Activated T-cell treated with anti-CD3 and anti-CD28 coated beads, Interleukin-2, amount 50 U/mL, for 24 hours (primary cell): Measurements from ENCODE around the gene SERTAD2.

Source experiments
- DNase-seq: peaks from one replicate; pipeline ENCODE4 v3.0.0-alpha.2; 2020
- H3K27ac Mint-ChIP-seq: 2 replicates; pipeline ENCODE4 v1.8.0; 2020; ENCODE audit warnings: mild to moderate bottlenecking, mixed read lengths
- H3K27me3 Mint-ChIP-seq: 2 replicates; pipeline ENCODE4 v1.8.0; 2020; ENCODE audit warnings: mixed read lengths
- H3K36me3 Mint-ChIP-seq: 2 replicates; pipeline ENCODE4 v1.8.0; 2020; ENCODE audit warnings: low read depth, mixed read lengths
- H3K4me1 Mint-ChIP-seq: 2 replicates; pipeline ENCODE4 v1.8.0; 2020; ENCODE audit warnings: low read depth, mixed read lengths
- H3K4me3 Mint-ChIP-seq: 2 replicates; pipeline ENCODE4 v1.8.0; 2020; ENCODE audit warnings: mild to moderate bottlenecking, moderate library complexity, mixed read lengths
- H3K9me3 Mint-ChIP-seq: 2 replicates; pipeline ENCODE4 v1.8.0; 2020; ENCODE audit warnings: mixed read lengths

Gene SERTAD2

DNA sequence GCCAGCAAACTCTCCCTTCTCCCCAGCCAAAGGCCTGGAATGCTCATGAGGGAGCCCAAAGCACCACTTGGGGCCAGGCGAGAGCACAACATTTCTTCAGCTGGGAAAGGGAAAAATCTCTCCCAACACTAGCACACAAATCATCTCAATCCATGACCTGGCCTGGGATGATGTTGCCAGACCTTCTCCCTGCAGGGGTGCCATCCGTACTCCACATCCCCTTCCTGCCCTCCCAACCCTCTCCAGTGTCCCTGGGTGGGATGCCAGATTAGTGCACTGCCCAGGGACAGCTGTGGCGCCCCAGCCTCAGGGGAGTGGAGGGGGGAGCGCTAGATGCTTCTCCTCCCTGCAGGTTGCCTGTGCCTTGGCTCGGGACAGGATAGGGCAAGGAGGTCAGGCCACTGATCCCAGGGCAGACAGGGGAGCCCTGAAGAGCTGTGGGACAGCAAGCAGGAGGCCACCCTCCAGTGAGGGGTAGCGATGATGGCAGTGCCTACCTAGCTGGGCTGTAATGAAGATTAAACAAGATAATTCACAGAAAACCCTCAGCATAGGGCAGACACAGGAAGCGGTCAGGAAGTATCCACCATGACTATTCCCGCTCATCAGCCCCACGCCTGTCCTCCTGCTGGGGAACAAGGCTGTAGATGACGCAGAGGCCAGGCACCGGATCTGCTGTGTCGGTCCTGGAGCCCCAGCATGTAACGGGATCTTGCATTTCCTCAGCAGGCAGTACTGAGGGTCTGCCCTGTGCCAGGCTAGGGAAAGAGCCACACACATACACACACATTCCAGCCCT is 31.1 kb downstream of the SERTAD2 start:
- no peaks in the 10 kb centered on the region for H3K9me3 Mint-ChIP-seq
- H3K27me3 Mint-ChIP-seq = no peaks in the 10 kb centered on the region
- no peak overlapping the region for H3K4me3 Mint-ChIP-seq
- H3K27ac Mint-ChIP-seq = no peak overlapping the region
- no peaks in the 10 kb centered on the region for H3K4me1 Mint-ChIP-seq
- H3K36me3 Mint-ChIP-seq = no peaks in the 10 kb centered on the region
- peak; percentile 22 for DNase-seq

DNA sequence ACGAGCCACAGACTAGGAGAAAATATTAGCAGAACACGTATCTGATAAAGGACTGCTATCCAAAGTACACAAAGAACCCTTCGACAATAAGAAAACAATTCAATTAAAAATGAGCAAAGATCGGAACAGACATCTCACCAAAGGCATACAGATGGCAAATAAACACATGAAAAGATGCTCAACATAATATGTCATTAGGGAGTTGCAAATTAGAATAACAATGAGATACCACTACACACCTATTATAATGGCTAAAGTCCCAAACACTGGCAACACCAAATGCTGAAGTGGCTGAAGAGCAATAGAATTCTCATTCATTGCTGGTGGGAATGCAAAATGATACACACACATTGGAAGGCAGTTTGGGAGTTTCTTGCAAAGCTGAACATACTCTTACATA is 33.1 kb downstream of the SERTAD2 start:
- Mint-ChIP-seq H3K9me3 (no peaks in the 10 kb centered on the region), H3K36me3 (no peaks in the 10 kb centered on the region), H3K4me1 (no peaks in the 10 kb centered on the region), H3K27me3 (no peaks in the 10 kb centered on the region), H3K4me3 (no peak overlapping the region), H3K27ac (no peak overlapping the region)
- DNase-seq = no peak

DNA sequence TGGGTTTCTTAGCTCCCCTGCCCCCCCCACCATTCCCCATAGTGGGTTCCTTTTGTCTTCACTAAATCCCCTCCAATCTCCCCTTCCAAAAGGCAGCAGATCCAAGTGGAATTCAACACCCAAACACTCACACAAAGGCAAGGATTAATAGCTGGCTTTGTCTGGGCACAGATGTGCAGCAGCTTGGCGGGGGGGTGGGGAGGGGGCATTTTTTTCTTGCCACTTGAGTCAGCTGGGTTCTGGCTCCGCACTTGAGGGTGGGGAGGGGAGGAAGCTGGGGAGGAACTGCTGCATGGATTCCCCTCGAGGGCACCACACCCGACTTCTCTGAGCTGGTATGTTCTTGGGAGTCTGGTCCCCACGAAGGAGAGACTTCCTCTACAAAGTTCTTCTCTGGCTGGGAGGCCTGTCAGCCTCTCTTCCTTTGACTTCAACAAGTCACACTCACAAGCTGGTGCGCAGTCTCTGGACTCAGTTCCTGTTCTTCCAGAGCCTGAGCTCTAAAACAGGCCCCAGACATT is 36.0 kb downstream of the SERTAD2 start:
- H3K9me3 Mint-ChIP-seq = no peaks in the 10 kb centered on the region
- H3K4me1 Mint-ChIP-seq = no peaks in the 10 kb centered on the region
- no peak overlapping the region for H3K27ac Mint-ChIP-seq

DNA sequence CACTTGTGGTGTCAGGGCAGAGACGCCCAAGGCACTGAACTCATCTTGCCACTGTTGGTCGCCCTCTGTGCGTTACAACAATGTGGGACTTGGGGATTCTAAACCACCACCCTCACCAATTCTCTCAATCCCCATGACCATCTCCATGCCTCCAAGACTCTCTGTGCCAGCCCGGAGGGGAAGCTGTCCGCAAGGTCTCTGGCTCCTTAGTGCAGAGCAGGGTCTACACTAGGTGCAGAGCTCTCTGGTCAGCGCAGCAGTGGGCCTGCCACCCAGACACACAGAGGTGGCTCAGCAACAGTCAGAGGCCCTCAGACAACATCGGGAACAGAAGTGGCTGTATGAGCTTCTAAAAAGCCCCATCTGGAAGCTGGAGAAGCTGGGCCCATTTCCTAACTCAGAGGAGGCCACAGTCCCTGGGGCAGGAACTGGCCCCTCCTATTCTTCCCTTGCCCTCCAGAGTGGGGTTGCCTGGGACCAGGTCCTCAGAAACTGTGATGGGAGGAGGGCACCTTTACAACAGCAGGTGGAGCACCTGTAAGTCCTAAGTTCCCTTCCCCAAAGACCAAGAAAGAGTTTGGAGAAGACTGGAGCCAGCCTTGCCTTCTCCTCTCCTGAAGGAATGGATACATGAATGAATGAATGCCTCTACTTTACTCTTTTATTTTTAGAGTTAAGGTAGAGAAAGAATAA is 37.7 kb downstream of the SERTAD2 start:
- DNase-seq = no peak
- H3K27me3 Mint-ChIP-seq = no peaks in the 10 kb centered on the region
- no peaks in the 10 kb centered on the region for H3K9me3 Mint-ChIP-seq
- H3K4me3 Mint-ChIP-seq = no peak overlapping the region
- H3K36me3 Mint-ChIP-seq = no peaks in the 10 kb centered on the region
- H3K27ac Mint-ChIP-seq = no peak overlapping the region
- no peaks in the 10 kb centered on the region for H3K4me1 Mint-ChIP-seq

More for the DNA sequence above, 36.0 kb downstream of the SERTAD2 start:
- Mint-ChIP-seq H3K4me3 (no peak overlapping the region), H3K36me3 (no peaks in the 10 kb centered on the region), H3K27me3 (no peaks in the 10 kb centered on the region)
- DNase-seq = peak; percentile 24

DNA sequence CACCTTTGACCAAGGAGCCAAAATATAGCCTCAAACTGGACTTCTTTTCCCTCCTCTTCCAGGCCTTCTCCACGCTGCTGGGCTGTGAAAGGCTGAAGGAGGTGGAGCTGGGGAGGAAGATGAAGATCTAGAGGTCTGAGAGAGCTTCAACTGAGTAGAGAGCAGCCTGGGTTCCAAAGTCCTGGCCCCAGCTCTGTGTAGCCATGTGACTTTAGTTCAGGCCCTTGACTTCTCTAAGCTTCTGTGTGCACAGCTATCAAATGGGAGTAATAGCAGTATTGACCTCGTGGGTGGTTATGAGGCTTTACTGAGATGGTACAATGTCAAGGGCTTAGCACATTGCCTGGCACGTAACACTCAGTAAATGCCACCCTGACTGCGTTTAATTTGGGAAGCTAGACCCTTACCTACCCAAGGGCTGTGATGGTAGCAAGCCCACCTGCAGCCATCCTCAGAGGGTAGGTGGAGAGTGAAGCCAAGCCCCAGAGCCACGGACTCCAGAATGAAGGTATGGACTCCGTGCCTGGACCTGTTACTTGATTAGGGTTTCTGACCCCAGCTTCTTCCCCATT is 38.4 kb downstream of the SERTAD2 start:
- no peak for DNase-seq
- H3K4me3 Mint-ChIP-seq = no peak overlapping the region
- H3K9me3 Mint-ChIP-seq = no peaks in the 10 kb centered on the region
- H3K36me3 Mint-ChIP-seq = no peaks in the 10 kb centered on the region
- no peaks in the 10 kb centered on the region for H3K27me3 Mint-ChIP-seq
- H3K27ac Mint-ChIP-seq = no peak overlapping the region
- H3K4me1 Mint-ChIP-seq = no peaks in the 10 kb centered on the region

DNA sequence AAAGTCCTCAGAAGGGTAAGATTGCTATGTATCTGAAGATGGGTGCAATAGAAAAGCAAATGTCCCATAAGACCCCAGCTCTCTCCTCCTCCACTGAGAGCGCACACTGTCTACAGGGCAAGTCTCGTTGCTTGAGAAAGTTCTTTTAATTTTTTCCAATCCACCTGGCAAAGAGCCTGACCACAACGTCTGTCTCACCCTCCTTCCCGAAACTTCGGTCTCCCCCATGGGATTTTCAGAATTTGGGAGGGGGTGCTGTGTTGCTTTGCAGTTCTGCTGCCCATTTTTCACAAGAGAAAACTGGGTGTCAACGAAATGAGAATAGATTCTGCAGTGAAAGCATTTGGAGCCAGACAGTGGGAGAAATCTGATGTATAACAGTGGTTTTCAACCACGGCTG is 40.4 kb downstream of the SERTAD2 start:
- DNase-seq = no peak
- no peak overlapping the region for H3K27ac Mint-ChIP-seq
- H3K4me1 Mint-ChIP-seq = peaks cover 4% of the 10 kb centered on the region

DNA sequence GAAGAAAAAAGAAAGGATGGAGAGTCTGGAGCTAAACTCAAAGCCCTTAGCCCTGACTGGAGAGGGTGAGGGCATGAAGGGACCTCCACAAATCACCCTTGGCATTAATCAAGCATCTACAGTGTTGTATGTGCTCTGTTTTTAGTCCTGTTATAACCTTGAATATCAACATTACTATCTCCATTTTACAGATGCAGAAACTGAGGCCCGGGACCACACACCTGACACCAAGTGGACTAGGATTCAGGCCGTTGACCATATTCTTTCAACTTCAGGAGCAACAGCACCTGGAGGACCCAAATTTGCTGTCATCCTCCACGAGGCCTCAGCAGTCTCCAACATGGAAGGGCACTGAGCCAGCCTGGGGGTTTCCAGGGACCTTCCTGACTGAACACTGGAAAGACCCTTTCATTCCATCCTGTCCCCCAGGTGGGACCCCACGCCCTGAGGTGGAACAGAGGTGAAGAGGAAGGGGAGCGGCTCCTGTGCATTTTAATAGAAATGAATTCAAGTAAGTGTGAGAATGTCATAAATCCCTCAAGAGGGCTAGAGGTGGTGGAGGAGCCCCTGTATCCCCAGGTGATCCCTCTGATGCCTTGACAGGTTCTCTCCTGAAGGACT is 41.0 kb downstream of the SERTAD2 start:
- Mint-ChIP-seq H3K27me3 (no peaks in the 10 kb centered on the region), H3K4me3 (no peak overlapping the region)

More for the DNA sequence above, 40.4 kb downstream of the SERTAD2 start:
- Mint-ChIP-seq H3K9me3 (no peaks in the 10 kb centered on the region), H3K4me3 (no peak overlapping the region), H3K36me3 (no peaks in the 10 kb centered on the region), H3K27me3 (no peaks in the 10 kb centered on the region)

DNA sequence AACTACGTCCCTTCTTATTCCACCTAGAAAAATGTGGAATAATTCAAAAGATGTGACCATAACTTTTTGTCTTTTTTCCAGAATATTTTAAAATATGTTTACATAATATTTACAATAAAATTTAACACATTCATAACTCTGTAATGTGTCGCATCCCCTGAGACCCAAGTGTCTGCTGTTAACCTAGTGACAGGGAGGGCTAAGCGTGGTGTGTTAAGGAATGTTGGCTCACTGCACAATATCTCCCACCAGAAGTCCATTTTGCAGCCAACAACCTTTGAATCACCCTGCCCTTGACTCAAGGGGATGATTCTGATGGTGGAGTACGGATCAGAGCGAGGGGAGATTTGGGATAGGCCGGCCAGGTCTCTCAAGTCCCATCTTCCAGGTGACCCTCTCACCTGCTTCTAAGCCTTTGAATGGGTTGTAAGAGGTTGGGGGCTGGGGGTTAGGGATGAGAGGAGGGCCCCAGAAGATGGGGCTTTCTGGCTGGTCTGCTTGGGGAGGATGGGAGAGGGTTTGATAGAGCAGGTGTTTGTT is 43.3 kb downstream of the SERTAD2 start:
- Mint-ChIP-seq H3K4me1 (peaks cover 31% of the 10 kb centered on the region), H3K27me3 (no peaks in the 10 kb centered on the region), H3K9me3 (no peaks in the 10 kb centered on the region), H3K27ac (no peak overlapping the region), H3K4me3 (no peak overlapping the region), H3K36me3 (no peaks in the 10 kb centered on the region)
- peak; percentile 19 for DNase-seq

More for the DNA sequence above, 41.0 kb downstream of the SERTAD2 start:
- no peak for DNase-seq
- no peak overlapping the region for H3K27ac Mint-ChIP-seq
- H3K36me3 Mint-ChIP-seq = no peaks in the 10 kb centered on the region
- no peaks in the 10 kb centered on the region for H3K9me3 Mint-ChIP-seq
- H3K4me1 Mint-ChIP-seq = peaks cover 9% of the 10 kb centered on the region

DNA sequence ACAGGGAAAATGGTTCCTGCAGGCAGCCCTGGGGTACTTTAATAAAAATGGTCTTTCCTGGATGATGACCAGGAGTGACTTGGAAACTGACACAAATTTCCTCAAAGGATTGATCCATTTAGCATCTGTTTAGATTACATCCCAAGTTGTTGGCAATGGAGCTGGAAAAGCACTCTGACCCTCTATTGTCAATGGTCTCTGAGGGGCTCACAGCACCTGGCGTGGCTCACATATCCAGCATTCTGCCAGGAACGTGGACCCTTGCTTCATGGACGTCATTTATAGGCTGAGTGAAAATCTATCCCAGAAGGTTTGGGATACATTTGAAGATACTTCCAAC is 43.8 kb downstream of the SERTAD2 start:
- no peaks in the 10 kb centered on the region for H3K27me3 Mint-ChIP-seq

DNA sequence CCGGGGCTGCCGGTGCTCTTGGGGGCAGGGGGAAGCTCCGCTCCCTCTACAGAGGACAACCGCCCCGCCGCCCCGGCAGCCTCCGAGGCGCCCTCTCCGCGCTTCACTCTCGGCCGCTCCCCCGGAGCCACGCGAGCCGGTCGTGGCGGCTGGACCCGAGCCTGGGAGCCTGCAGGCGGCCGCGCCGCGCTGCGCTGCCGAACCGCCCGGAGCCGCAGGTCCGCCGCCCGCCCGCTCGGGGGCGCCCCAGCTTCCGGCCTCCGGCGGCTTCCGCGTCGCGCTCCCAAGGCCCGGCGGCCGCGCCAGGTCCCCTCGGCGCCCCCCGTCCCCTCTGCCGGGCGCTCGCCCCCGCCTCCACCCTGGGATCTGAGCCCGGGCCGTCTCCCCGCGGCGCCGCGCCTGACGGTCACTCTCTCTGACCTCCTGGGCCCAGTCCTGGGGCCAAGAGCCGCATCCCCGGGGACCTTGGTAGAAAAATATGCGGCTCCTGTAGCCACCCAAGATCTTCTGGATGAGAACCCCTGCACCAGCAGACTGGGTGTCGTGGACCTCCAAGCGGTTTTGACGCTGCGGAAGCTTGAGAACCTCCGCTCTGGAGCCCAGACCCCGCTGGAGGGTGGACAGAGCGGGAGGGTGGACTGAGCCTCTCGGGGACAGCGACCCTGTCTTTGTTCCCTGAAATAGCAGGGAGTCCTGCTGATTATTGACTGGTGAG is 44.3 kb downstream of the SERTAD2 start:
- Mint-ChIP-seq H3K9me3 (no peaks in the 10 kb centered on the region), H3K4me3 (peak overlapping the region; percentile 67), H3K36me3 (no peaks in the 10 kb centered on the region), H3K27me3 (no peaks in the 10 kb centered on the region), H3K4me1 (peaks cover 31% of the 10 kb centered on the region), H3K27ac (no peak overlapping the region)
- peak; percentile 86 for DNase-seq

More for the DNA sequence above, 43.8 kb downstream of the SERTAD2 start:
- no peak for DNase-seq
- Mint-ChIP-seq H3K9me3 (no peaks in the 10 kb centered on the region), H3K4me1 (peaks cover 31% of the 10 kb centered on the region), H3K27ac (no peak overlapping the region), H3K4me3 (peak overlapping the region; percentile 67), H3K36me3 (no peaks in the 10 kb centered on the region)

DNA sequence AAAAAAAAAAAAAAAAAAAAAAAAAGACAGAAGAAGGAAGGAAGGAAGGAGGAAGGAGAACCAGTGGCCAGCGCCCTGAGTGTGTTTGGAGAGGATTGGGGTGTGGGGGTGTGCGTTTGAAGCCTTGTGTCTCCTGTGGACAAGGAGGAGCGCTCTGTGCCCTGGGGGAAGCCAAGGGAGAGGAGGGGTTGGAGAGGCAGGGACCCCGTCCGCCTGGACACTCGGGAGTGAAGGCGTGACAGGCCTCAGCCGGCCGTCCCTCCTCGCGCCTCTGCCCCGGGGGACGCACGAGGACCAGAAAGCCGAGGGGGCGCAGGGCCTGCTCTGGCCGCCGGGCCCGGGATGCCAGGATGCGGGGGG is 44.9 kb downstream of the SERTAD2 start:
- no peaks in the 10 kb centered on the region for H3K36me3 Mint-ChIP-seq
- peak overlapping the region; percentile 58 for H3K4me3 Mint-ChIP-seq
- no peaks in the 10 kb centered on the region for H3K27me3 Mint-ChIP-seq
- H3K27ac Mint-ChIP-seq = peak overlapping the region; percentile 33
- DNase-seq = no peak
- H3K4me1 Mint-ChIP-seq = peaks cover 31% of the 10 kb centered on the region
- H3K9me3 Mint-ChIP-seq = no peaks in the 10 kb centered on the region

DNA sequence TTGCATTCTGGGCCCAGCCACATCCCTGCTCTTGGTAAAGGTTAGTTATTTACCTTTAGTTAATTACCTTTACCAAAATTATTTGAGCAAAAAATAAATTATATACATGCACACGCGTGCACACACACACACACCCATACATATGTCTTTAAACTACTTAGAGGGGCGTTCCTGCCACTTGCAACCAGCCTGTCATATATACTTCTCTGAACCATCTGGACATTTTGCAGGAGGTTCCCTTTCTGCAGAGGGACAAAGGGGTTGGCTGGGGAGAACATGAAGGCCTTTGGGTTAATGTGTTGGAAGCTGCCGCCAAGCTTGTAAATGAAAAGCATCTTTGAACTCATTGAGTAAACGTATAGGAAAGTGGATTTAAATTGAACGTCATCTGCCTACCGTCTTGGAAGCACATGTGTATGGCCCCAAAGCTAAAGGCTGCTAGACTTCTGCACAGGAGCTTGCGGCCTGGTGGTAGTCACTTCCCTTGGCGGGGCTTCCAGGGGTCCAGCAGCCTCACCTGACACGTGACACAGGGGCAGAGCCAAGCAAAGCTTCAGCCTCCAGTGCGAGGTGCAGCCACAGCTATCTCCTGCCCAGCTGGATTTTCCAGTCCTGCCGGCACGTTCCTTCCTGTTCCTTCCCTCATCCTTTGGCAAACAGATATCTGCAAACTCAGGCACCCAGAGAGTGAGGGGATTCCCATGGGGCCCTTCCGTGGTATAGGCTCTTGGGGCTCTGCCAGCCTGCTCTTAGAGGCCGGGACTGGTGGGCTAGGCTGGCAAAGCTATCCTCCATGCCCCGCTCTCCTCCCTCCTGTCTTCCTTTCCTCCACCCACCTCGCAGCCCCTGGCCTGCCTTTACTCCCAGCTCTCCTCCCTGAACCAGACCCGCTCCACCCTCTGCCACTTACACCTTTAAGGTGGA is 46.1 kb downstream of the SERTAD2 start:
- peak; percentile 27 for DNase-seq
- Mint-ChIP-seq H3K27ac (peak overlapping the region; percentile 93), H3K36me3 (no peaks in the 10 kb centered on the region), H3K9me3 (no peaks in the 10 kb centered on the region), H3K4me3 (peak overlapping the region; percentile 53), H3K27me3 (no peaks in the 10 kb centered on the region), H3K4me1 (peaks cover 31% of the 10 kb centered on the region)
